ENCODE measurements around the gene APLF. TPM values are rescaled to one million over a fixed set of nuclear protein-coding genes. Genes with fewer than 3 reads are reported as not detected.
"Not testable (repeated sequence)": the region's sequence is repeated elsewhere in the genome, so short reads cannot be mapped to it uniquely, and the experiment has no call there.

The APLF gene
- total RNA-seq, 1 experiment from 2014 or later: 2.4 TPM

DNA sequence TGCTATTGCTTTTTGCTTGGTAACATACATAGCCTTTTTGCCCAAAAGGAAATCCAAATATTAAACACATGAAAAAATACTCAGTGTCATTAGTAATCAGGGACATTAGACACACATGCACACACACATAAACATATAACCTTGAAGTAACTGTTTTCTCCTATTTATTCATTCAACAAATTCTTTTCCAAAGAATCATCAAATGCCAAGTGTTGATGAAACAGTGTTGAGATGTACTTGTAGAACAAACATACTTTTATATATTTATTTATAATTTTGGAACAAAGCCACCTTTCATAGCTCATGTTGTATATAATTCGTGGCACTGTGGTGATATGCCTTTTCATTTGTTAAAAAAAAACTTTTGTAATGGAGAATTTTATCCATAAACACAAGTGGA, 81.0 kb downstream of the APLF start:
- H3K9me2 ChIP-seq (replicated peaks; ENCODE audit: low read length): no peaks in the 10 kb centered on the region
- no peak overlapping the region for H3K27ac ChIP-seq (ENCODE audit: low read length)
- no peaks in the 10 kb centered on the region for H4K20me1 ChIP-seq (ENCODE audit: low read length)
- H3K79me2 ChIP-seq (ENCODE audit: low read length): no peaks in the 10 kb centered on the region
- no peaks in the 10 kb centered on the region for H3K9me3 ChIP-seq (ENCODE audit: low read length)
- no peak overlapping the region for H3K4me2 ChIP-seq (ENCODE audit: low read length)
- ChIA-PET CTCF (interaction anchor here (0.7 kb wide), 1 partner anchor 47 kb away, joined by 7 read pairs; no protein-coding TSS in a partner anchor), POLR2A (ENCODE audit: unreplicated experiment) (interaction anchor here (0.6 kb wide), 1 partner anchor 13 kb away, joined by 3 read pairs; no protein-coding TSS in a partner anchor)
- TF ChIP-seq EZH2phosphoT487 (IDR thresholded peaks at IDR 0.05; ENCODE audit: borderline replicate concordance, low read length): no peak
- TF ChIP-seq, protein P1, sequence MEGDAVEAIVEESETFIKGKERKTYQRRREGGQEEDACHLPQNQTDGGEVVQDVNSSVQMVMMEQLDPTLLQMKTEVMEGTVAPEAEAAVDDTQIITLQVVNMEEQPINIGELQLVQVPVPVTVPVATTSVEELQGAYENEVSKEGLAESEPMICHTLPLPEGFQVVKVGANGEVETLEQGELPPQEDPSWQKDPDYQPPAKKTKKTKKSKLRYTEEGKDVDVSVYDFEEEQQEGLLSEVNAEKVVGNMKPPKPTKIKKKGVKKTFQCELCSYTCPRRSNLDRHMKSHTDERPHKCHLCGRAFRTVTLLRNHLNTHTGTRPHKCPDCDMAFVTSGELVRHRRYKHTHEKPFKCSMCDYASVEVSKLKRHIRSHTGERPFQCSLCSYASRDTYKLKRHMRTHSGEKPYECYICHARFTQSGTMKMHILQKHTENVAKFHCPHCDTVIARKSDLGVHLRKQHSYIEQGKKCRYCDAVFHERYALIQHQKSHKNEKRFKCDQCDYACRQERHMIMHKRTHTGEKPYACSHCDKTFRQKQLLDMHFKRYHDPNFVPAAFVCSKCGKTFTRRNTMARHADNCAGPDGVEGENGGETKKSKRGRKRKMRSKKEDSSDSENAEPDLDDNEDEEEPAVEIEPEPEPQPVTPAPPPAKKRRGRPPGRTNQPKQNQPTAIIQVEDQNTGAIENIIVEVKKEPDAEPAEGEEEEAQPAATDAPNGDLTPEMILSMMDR (conservative IDR thresholded peaks at IDR 0.05; ENCODE audit: low read depth, low read length): no peak
- no peak for TF ChIP-seq EZH2 (IDR thresholded peaks at IDR 0.05; ENCODE audit: low read length, unreplicated experiment)
- no peaks in the 10 kb centered on the region for H3K36me3 ChIP-seq (ENCODE audit: low read depth, low read length)
- H3K4me1 ChIP-seq (ENCODE audit: insufficient read depth, low read length): peaks cover 11% of the 10 kb centered on the region; the same call in 1 of the 2 replicates
- H3F3A ChIP-seq (ENCODE audit: low read length, unreplicated experiment): no peaks in the 10 kb centered on the region
- ATAC-seq (peak; percentile 70), DNase-seq (peak; percentile 54)
- H3K27me3 ChIP-seq (ENCODE audit: low read length): no peaks in the 10 kb centered on the region
- no peak overlapping the region for H3K4me3 ChIP-seq (ENCODE audit: low read length)
- intact Hi-C loops (cut with micrococcal nuclease): no loop called here
- BruUV-seq (replicated peaks): no TSS peak
- no peak overlapping the region for H3K9ac ChIP-seq (ENCODE audit: low read length)
- no peak overlapping the region for H2AFZ ChIP-seq (ENCODE audit: low read length)

DNA sequence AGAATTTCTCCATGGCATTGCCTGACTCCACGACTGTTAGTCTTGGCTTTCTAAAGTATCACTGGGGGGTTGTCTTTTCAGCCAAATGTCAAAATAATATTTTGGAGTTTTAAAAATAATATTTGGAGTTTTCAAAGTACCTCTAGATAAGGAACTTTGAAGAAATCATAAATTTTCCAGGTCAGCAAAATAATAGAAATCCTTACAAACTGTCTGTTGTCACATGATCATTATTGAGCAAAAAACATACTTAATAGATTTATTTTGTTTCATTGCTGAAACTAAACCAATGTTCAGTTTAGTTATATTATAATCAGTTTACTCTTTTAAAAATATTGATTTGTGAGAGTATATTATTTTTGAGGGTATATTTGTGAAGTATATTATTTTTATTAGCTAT, 85.7 kb downstream of the APLF start:
- no peak for TF ChIP-seq EZH2 (IDR thresholded peaks at IDR 0.05; ENCODE audit: low read length, unreplicated experiment)
- TF ChIP-seq, protein P1 (conservative IDR thresholded peaks at IDR 0.05; ENCODE audit: low read depth, low read length): no peak
- TF ChIP-seq EZH2phosphoT487 (IDR thresholded peaks at IDR 0.05; ENCODE audit: borderline replicate concordance, low read length): no peak
- Histone ChIP-seq H4K20me1 (ENCODE audit: low read length) (no peaks in the 10 kb centered on the region), H3K9me3 (ENCODE audit: low read length) (no peaks in the 10 kb centered on the region), H3K9ac (ENCODE audit: low read length) (no peak overlapping the region), H3F3A (ENCODE audit: low read length, unreplicated experiment) (no peaks in the 10 kb centered on the region), H3K79me2 (ENCODE audit: low read length) (no peaks in the 10 kb centered on the region), H2AFZ (ENCODE audit: low read length) (no peak overlapping the region), H3K4me3 (ENCODE audit: low read length) (no peak overlapping the region), H3K4me2 (ENCODE audit: low read length) (no peak overlapping the region), H3K27me3 (ENCODE audit: low read length) (no peaks in the 10 kb centered on the region), H3K27ac (ENCODE audit: low read length) (no peak overlapping the region), H3K36me3 (ENCODE audit: low read depth, low read length) (no peaks in the 10 kb centered on the region), H3K9me2 (replicated peaks; ENCODE audit: low read length) (no peaks in the 10 kb centered on the region), H3K4me1 (ENCODE audit: insufficient read depth, low read length) (peaks cover 16% of the 10 kb centered on the region)
- ChIA-PET CTCF (no interaction called here), POLR2A (ENCODE audit: unreplicated experiment) (no interaction called here)
- no TSS peak for BruUV-seq (replicated peaks)
- ATAC-seq (no peak), DNase-seq (no peak)
- intact Hi-C loops (cut with micrococcal nuclease): no loop called here

DNA sequence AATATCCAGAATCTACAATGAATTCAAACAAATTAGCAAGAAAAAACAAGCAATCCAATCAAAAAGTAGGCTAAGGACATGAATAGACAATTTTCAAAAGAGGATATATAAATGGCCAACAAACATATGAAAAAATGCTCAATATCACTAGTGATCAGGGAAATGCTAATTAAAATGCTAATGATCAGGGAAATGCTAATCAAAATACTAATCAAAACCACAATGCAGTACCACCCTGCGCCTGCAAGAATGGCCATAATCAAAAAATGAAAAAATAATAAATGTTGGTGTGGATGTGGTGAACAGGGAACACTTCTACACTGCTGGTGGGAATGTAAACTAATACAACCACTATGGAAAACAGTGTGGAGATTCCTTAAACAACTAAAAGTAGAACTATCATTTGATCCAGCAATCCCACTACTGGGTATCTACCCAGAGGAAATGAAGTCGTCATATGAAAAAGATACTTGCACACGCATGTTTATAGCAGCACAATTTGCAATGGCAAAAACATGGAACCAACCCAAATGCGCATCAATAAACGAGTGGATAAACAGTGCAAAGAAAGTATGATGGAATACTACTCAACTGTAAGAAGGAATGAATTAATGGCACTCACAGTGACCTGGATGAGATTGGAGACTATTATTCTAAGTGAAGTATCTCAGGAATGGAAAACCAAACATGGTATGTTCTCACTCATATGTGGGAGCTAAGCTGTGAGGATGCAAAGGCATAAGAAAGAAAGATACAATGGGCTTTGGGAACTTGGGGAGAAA, 88.2 kb downstream of the APLF start:
- POLR2A ChIA-PET (ENCODE audit: unreplicated experiment); CTCF ChIA-PET: not testable (repeated sequence)
- TSS peak; percentile 50 for BruUV-seq (replicated peaks)

More for the DNA sequence above, 88.2 kb downstream of the APLF start:
- H4K20me1 ChIP-seq (ENCODE audit: low read length); H3F3A ChIP-seq (ENCODE audit: low read length, unreplicated experiment); ATAC-seq; H3K9ac ChIP-seq (ENCODE audit: low read length); intact Hi-C loops (cut with micrococcal nuclease); H3K27ac ChIP-seq (ENCODE audit: low read length); H3K9me3 ChIP-seq (ENCODE audit: low read length); H3K36me3 ChIP-seq (ENCODE audit: low read depth, low read length); H2AFZ ChIP-seq (ENCODE audit: low read length); H3K27me3 ChIP-seq (ENCODE audit: low read length); H3K4me2 ChIP-seq (ENCODE audit: low read length); H3K9me2 ChIP-seq (replicated peaks; ENCODE audit: low read length); DNase-seq; H3K4me1 ChIP-seq (ENCODE audit: insufficient read depth, low read length); H3K79me2 ChIP-seq (ENCODE audit: low read length); H3K4me3 ChIP-seq (ENCODE audit: low read length): not testable (repeated sequence)
